ENCODE data around the gene KCTD6.

Gene KCTD6

DNA sequence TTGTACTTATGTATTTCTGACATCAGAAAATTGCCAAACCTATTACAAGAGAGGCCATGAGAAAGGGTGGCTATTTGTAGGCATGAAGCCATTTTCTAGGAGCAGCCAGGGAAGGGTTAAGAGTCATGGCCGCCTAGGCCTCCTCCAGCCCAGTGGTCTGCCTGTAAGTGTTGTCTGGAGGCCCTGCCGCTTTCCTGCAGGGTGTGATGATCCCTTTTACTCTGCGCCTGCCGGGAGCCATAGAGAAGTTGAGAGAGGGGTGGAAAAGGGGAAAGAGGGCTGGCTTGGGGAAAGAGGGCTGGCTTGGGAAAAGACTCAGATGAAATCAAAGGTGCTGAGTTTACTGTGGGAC lies 29.1 kb upstream of the KCTD6 start:
- Histone ChIP-seq H3K27ac (replicated peaks) (no peak overlapping the region), H3K27me3 (ENCODE audit: insufficient read depth, poor library complexity, severe bottlenecking) (no peaks in the 10 kb centered on the region), H3K4me3 (replicated peaks; ENCODE audit: insufficient read depth, low read length) (no peak overlapping the region)
- DNase-seq (ENCODE audit: low read depth in 1 of 2, low spot score in 1 of 2), result no peak
- TF ChIP-seq GABPA (IDR thresholded peaks at IDR 0.05; ENCODE audit: low read depth) (no peak), SPI1 (IDR thresholded peaks at IDR 0.05; ENCODE audit: borderline replicate concordance, low read depth) (no peak), POLR2AphosphoS5 (IDR thresholded peaks at IDR 0.05; ENCODE audit: low read depth) (no peak)
- TF ChIP-seq, protein P1, sequence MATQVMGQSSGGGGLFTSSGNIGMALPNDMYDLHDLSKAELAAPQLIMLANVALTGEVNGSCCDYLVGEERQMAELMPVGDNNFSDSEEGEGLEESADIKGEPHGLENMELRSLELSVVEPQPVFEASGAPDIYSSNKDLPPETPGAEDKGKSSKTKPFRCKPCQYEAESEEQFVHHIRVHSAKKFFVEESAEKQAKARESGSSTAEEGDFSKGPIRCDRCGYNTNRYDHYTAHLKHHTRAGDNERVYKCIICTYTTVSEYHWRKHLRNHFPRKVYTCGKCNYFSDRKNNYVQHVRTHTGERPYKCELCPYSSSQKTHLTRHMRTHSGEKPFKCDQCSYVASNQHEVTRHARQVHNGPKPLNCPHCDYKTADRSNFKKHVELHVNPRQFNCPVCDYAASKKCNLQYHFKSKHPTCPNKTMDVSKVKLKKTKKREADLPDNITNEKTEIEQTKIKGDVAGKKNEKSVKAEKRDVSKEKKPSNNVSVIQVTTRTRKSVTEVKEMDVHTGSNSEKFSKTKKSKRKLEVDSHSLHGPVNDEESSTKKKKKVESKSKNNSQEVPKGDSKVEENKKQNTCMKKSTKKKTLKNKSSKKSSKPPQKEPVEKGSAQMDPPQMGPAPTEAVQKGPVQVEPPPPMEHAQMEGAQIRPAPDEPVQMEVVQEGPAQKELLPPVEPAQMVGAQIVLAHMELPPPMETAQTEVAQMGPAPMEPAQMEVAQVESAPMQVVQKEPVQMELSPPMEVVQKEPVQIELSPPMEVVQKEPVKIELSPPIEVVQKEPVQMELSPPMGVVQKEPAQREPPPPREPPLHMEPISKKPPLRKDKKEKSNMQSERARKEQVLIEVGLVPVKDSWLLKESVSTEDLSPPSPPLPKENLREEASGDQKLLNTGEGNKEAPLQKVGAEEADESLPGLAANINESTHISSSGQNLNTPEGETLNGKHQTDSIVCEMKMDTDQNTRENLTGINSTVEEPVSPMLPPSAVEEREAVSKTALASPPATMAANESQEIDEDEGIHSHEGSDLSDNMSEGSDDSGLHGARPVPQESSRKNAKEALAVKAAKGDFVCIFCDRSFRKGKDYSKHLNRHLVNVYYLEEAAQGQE (IDR thresholded peaks at IDR 0.05; ENCODE audit: insufficient replicate concordance, low read depth), result no peak
- TF ChIP-seq, protein P2, sequence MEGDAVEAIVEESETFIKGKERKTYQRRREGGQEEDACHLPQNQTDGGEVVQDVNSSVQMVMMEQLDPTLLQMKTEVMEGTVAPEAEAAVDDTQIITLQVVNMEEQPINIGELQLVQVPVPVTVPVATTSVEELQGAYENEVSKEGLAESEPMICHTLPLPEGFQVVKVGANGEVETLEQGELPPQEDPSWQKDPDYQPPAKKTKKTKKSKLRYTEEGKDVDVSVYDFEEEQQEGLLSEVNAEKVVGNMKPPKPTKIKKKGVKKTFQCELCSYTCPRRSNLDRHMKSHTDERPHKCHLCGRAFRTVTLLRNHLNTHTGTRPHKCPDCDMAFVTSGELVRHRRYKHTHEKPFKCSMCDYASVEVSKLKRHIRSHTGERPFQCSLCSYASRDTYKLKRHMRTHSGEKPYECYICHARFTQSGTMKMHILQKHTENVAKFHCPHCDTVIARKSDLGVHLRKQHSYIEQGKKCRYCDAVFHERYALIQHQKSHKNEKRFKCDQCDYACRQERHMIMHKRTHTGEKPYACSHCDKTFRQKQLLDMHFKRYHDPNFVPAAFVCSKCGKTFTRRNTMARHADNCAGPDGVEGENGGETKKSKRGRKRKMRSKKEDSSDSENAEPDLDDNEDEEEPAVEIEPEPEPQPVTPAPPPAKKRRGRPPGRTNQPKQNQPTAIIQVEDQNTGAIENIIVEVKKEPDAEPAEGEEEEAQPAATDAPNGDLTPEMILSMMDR (IDR thresholded peaks at IDR 0.05; ENCODE audit: insufficient read depth, low read length), result no peak

DNA sequence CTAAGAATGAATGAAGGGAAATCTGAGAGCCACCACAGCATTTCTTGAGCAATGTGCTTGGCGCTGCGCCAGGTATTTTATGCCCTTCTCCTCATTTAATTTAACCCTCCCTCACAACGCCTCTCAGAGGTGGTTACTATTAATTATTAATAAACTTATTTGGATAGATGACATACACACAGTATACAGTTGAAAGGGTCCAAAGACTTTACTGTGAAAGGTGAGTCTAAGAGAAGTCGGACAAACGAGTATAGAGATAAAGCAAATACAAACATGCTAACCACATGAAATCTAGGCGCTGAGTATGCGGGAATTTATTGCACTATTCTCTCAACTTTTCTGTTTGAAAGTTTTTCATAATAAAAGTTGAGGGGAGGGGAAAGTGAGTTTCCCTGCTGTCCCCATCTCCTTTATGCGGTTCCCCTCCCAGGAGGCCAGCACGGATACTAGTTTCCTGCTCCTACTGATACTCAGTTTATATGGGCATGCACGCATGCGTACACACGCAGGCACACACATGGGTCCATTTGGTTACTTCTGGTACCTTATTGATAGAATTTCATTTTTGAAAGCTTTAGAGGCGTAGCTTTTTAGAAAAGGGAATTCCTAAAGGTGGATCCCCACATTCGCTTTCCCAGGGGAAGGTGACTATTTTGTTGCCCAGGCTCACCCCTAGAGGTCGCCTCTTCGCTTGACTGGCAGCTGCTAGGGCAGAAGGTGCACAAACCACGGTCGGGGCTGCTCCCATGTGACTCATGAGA lies 28.5 kb upstream of the KCTD6 start:
- Histone ChIP-seq H3K27ac (replicated peaks) (no peak overlapping the region), H3K27me3 (ENCODE audit: insufficient read depth, poor library complexity, severe bottlenecking) (no peaks in the 10 kb centered on the region), H3K4me3 (replicated peaks; ENCODE audit: insufficient read depth, low read length) (no peak overlapping the region)
- peak; percentile 69 to 74 for DNase-seq (ENCODE audit: low read depth in 1 of 2, low spot score in 1 of 2)
- TF ChIP-seq GABPA (IDR thresholded peaks at IDR 0.05; ENCODE audit: low read depth) (no peak), SPI1 (IDR thresholded peaks at IDR 0.05; ENCODE audit: borderline replicate concordance, low read depth) (no peak), POLR2AphosphoS5 (IDR thresholded peaks at IDR 0.05; ENCODE audit: low read depth) (no peak)
- TF ChIP-seq, protein P1 (IDR thresholded peaks at IDR 0.05; ENCODE audit: insufficient replicate concordance, low read depth), result no peak
- TF ChIP-seq, protein P2 (IDR thresholded peaks at IDR 0.05; ENCODE audit: insufficient read depth, low read length), result peak; percentile 86

DNA sequence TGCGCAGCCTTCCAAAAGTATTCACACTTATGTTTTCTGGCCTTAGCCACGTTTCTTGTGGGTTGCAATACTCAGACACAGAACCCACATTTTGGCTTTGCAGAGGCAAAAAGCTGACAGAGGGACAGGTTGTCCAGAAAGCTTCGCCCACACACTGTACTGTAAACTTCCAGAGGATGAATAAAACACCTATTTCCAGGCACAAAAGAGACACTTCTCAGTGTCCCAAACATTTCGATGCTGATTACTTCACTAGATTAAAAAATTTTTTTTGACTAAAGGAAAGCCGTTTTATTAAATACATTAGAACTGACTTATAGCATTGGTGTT lies 28.0 kb upstream of the KCTD6 start:
- no peak overlapping the region for H3K4me3 ChIP-seq (replicated peaks; ENCODE audit: insufficient read depth, low read length)
- no peaks in the 10 kb centered on the region for H3K27me3 ChIP-seq (ENCODE audit: insufficient read depth, poor library complexity, severe bottlenecking)
- no peak for DNase-seq (ENCODE audit: low read depth in 1 of 2, low spot score in 1 of 2)
- TF ChIP-seq SPI1 (IDR thresholded peaks at IDR 0.05; ENCODE audit: borderline replicate concordance, low read depth), result no peak
- TF ChIP-seq, protein P1 (IDR thresholded peaks at IDR 0.05; ENCODE audit: insufficient replicate concordance, low read depth), result no peak
- TF ChIP-seq, protein P2 (IDR thresholded peaks at IDR 0.05; ENCODE audit: insufficient read depth, low read length), result no peak
- H3K27ac ChIP-seq (replicated peaks), result no peak overlapping the region

Data from HL-60 (cell line).